HPDE6-E6E7 (cell line): ENCODE measurements around the gene FOXP2.

Experiments
- DNase-seq: peaks from one replicate; pipeline ENCODE4 v3.0.0; 2011; ENCODE audit warnings: missing footprints; ENCODE audit errors: extremely low spot score

The FOXP2 gene

GRCh38 chr7:114657279-114657678, 242.7 kb downstream of the FOXP2 start:
- DNase-seq = no peak

- DNase-seq = no peak
Measured at GRCh38 chr7:114658216-114658615, 243.6 kb downstream of the FOXP2 start.

- no peak for DNase-seq
Measured at GRCh38 chr7:114659409-114660125, 245.0 kb downstream of the FOXP2 start.

GRCh38 chr7:114660126-114660486, 245.5 kb downstream of the FOXP2 start:
- DNase-seq = no peak

- DNase-seq = no peak
Measured at GRCh38 chr7:114660753-114661152, 246.1 kb downstream of the FOXP2 start.

- DNase-seq = no peak
Measured at GRCh38 chr7:114662002-114662677, 247.5 kb downstream of the FOXP2 start.

- DNase-seq = no peak
Measured at GRCh38 chr7:114663502-114663901, 248.9 kb downstream of the FOXP2 start.

GRCh38 chr7:114670676-114671075, 256.1 kb downstream of the FOXP2 start:
- DNase-seq = no peak

GRCh38 chr7:114671563-114672123, 257.0 kb downstream of the FOXP2 start:
- DNase-seq = no peak

GRCh38 chr7:114678116-114678515, 263.5 kb downstream of the FOXP2 start:
- no peak for DNase-seq

GRCh38 chr7:114687238-114687637, 272.6 kb downstream of the FOXP2 start:
- no peak for DNase-seq

GRCh38 chr7:114688443-114689055, 273.9 kb downstream of the FOXP2 start:
- no peak for DNase-seq

GRCh38 chr7:114689406-114689805, 274.8 kb downstream of the FOXP2 start:
- no peak for DNase-seq

GRCh38 chr7:114691605-114692004, 277.0 kb downstream of the FOXP2 start:
- no peak for DNase-seq

- DNase-seq = no peak
Measured at GRCh38 chr7:114695182-114695581, 280.6 kb downstream of the FOXP2 start.

- DNase-seq = no peak
Measured at GRCh38 chr7:114700247-114700928, 285.8 kb downstream of the FOXP2 start.

- no peak for DNase-seq
Measured at GRCh38 chr7:114703677-114704076, 289.1 kb downstream of the FOXP2 start.

GRCh38 chr7:114708646-114709045, 294.0 kb downstream of the FOXP2 start:
- no peak for DNase-seq

GRCh38 chr7:114710499-114710898, 295.9 kb downstream of the FOXP2 start:
- DNase-seq = no peak

GRCh38 chr7:114711241-114711640, 296.6 kb downstream of the FOXP2 start:
- DNase-seq = no peak

- DNase-seq = peak; percentile 5
Measured at GRCh38 chr7:114715907-114716306, 301.3 kb downstream of the FOXP2 start.

GRCh38 chr7:114718861-114719260, 304.2 kb downstream of the FOXP2 start:
- DNase-seq = no peak
